Vagina (tissue), 2 donors: Measurements from ENCODE around the gene CYB5R4.

ENCODE experiments used
- CTCF ChIP-seq, 3 experiments: fragments of 450-650 bp in 2 of 3; fragments of 200-600 bp in 1 of 3; sonication (generic) in 1 of 3; IDR thresholded peaks; one replicate each; pipeline ENCODE4 v1.5.1; 2017 to 2019; ENCODE audit warnings: antibody characterized with exemption in 3 of 3, mild to moderate bottlenecking in 2 of 3, moderate library complexity in 2 of 3
- POLR2A ChIP-seq, 2 donors: fragments of 450-650 bp; IDR thresholded peaks; one replicate each; pipeline ENCODE4 v1.6.1; 2017; ENCODE audit warnings: antibody characterized with exemption in 2 of 2, mild to moderate bottlenecking in 2 of 2, moderate library complexity in 2 of 2
- POLR2AphosphoS5 ChIP-seq, 2 donors: sonication (generic); formaldehyde crosslinking; IDR thresholded peaks; one replicate each; pipeline ENCODE4 v1.9.0; 2017; ENCODE audit warnings: antibody characterized with exemption in 2 of 2, mild to moderate bottlenecking in 2 of 2, low read depth in 1 of 2; ENCODE audit not compliant: insufficient read depth in 1 of 2

GRCh38 chr6:83978997-83979396 lies 119.5 kb downstream of the CYB5R4 start:
- TF ChIP-seq CTCF (IDR thresholded peaks at IDR 0.05), result no peak
- no peak for TF ChIP-seq POLR2AphosphoS5 (IDR thresholded peaks at IDR 0.05; ENCODE audit: insufficient read depth in 1 of 2, low read depth in 1 of 2)
- TF ChIP-seq POLR2A (IDR thresholded peaks at IDR 0.05), result no peak
